Right renal pelvis (tissue), 4 donors: Measurements from ENCODE around the gene PTPRG. TPM values are rescaled to one million over a fixed set of nuclear protein-coding genes. Genes with fewer than 3 reads are reported as not detected.

Experiments
- DNase-seq, 4 donors: peaks; one replicate each; pipeline ENCODE4 v3.0.0-alpha.2; 2013; ENCODE audit warnings: low read depth in 4 of 4, low spot score in 3 of 4, missing footprints in 1 of 4
- polyA plus RNA-seq, 4 donors: library from polyadenylated mRNA; unstranded; fragments of 120-200 nt; gene quantifications; one replicate each; pipeline ENCODE4 v1.2.1, GENCODE V29; 2013; ENCODE audit not compliant: insufficient read length in 4 of 4

The PTPRG gene
- polyA plus RNA-seq, 4 donors = 76.3 to 93.4 (median 85.3) TPM

DNA sequence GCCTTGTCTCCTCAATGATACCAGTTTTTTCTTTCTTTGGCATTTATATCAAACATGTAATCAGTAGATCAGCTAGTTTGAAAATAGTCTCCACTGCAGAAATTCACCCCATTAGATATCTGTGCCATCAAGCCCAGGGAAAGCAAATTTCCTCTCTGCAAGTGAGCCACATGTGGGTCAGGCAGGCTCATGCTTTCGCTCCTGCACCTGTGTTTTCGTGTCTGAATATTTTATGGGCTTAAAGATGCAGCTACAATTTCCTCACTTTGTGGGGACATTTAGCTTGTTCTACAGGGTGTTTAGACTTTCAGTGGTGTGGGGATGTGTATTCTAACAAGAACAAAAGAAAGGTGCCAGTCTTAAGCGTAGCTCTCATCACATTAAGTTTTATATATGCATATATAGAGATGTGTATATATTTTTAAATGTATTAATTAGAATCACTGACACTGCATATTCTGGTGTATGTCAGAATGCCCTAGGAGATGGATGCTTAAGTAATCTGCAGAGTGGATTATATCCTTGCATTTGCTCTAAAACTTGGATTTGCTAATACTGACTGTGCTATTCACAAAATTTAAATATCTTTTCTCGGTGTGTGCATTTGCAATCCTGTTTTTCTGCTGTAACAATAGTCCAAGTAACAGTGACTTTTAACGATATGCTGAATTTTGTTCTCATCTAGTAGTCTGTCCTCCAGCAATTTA lies 372.6 kb downstream of the PTPRG start:
- no peak for DNase-seq

DNA sequence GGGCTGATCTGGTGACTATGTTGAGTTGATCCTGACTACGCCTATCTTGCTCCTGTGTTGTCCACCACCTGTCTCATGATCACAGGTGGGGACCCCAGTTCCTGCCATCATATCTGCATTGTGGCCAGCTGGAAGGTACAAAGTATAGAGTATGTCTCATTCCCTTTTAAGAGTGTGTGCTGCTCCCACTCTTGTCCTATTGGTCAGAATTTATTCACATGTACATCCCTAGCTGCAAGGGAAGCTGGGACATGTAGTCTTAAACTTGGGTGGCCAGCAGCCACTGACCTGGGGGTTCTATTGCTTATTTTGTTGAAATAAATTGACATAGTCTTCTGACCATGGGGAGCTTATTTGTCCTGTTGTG lies 373.1 kb downstream of the PTPRG start:
- no peak for DNase-seq

DNA sequence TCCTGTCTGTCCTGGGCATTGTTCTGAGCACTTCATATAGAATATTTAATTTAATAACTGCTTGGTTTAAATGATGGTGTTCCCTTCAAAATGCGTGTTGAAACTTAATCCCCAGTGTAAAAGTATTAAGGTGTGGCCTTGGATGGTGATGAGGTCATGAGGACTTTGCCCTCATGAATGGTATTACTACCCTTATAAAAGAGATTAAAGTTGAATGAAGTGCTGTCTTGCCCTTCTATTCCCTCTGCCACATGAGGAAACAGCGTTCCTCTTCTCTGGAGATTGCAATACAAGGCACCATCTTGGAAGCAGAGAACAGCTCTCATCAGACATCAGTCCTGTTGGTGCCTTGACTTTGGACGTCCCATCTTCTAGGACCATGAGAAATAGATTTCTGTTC lies 374.4 kb downstream of the PTPRG start:
- DNase-seq = no peak

DNA sequence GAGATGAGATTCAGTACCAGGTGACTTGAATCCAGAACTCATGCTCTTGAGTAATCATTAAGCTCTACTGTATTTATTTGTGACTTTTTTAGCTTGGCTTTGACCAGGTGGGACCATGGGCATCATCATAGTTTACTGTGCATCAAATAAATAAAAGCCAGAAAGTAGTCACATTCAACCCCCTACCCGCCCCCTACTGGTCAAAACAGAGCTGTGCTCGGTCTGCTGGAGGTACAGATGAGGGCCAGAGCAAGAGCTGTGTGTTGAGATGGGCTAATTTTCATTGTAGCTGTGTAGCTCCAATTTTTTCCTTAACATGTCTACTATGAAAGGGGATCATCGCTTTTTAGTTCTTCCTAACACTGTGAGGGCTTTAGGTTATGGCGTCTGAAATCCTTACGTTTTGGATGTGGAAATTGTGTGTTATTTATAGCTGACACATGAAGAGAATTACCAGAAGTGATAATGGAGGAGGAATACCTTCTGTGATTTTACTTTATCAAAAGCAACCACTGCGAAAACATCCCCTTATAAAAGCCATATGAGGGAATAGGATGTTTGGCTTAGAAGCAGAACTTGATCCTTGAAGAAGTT lies 375.1 kb downstream of the PTPRG start:
- no peak for DNase-seq

DNA sequence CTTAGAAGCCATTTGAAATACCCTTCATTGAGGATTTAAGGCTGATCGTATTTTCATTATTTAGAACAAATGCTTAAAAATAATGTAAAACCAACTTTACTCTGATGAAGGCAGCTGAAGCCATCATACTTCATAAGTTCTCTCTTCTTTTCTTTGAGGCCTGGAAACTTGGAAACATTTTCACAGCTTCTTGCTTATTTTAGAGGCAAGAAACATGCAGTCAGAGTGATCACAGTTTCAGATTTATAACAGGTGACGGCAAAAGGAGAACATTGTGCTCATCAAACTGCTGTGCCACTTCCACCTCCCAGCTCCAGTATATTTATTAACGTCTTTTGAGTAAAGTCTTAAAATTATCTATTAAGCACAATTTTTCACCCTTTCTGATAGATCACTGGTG lies 376.1 kb downstream of the PTPRG start:
- DNase-seq = no peak

DNA sequence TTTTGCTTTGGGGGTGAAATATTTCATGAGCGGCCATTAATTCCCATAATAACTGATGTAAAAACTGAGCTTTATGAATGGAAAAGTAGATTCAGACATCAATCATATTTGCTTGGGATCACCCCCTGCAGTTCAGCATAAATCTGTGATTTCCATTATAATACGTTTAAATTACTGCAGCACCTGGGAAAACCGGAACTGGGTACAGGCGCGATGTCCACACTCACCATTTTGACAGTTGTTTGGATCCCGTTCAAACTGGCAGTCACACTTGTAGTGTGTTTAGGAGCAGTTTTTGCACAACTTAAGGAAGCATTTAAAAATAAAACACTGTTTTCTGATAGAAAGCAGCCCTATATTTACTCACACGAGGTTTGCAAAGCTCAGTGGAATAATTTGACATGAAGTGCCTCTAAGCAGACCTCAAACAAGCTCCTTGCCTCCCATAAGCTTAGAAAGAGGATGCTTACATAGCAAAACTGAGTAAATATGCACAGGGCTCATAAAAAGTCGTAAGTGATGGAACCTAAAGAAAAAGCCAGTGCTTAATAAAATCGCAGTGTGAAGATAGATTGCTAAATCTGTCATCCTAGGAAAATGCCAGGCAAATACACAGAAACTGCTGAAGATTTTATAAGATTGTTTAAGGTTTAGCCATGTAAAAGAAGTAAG lies 377.6 kb downstream of the PTPRG start:
- no peak for DNase-seq

DNA sequence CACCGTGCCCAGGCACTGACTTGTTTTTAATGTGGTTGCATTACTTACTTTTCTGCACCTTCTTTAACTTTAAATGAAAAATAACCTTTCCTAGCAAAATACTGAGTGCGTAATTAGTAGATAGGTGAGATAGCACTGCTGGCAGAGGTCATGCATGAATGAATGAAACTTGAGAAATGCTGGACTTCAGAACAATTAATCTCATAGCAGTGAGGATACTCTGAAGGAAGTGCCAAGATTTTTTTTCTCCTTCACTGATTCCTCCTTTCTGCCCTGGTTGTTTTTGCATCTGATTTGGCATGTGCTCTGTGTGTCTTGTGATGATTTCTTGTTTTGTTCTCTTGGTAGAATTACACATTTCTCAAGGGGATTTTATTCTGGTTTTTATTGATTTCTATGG lies 378.9 kb downstream of the PTPRG start:
- DNase-seq = peak in 1 of 4 donors; percentile 28

DNA sequence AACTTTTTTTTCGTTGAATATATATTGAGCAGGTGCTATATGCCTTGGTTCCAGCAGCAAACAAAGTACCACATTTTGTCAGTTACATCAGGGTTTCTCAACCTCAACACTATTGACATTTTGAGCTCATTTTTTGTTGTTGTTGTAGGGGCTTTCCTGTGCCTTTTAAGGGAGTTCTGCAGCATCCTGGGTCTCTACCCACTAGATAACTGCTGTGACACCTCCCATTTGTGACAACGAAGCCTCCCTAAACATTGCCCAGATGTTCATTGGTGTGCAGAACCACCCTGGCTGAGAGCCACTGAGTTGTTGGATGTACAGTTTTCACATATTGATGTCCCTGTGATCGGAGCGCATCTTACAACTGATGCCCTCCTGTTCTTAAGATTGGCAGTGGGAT lies 382.6 kb downstream of the PTPRG start:
- DNase-seq = no peak

DNA sequence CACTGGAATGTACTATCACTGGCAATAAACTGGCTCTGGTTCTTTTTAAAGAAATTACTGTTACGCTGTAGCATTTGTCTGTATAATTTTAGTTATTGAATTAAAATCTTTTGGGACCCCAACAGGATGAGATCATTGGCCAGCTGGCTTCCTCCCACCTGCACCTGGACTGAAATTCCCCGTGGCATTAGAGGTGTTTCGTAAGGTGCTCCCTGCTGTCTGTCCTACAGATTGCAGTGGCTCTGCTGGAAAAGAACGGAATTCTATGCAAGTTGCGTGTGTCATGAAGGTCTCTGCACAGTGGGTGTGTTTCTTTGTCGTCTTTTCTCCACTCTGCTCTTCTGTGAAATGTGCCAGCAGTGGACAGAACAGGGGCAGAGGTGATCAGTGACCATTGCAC lies 383.4 kb downstream of the PTPRG start:
- DNase-seq = no peak

DNA sequence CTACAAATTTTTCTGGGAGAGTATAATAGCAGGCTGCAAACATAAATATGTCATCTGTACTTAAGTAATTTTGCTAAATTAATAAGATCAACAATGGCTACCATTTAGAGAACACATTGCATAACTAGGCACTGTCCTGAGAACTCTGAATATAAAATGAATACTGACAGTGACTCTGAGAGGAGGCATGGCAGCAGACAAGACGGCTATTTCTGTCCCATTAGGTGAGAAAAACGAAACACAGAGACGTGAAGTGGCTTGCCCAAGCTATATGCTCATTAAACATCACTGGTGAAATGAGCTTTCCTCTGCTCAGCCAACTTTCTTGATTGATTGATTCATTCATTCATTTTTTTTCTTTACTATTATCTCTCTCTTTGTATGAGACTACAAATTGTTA lies 384.3 kb downstream of the PTPRG start:
- DNase-seq = no peak

DNA sequence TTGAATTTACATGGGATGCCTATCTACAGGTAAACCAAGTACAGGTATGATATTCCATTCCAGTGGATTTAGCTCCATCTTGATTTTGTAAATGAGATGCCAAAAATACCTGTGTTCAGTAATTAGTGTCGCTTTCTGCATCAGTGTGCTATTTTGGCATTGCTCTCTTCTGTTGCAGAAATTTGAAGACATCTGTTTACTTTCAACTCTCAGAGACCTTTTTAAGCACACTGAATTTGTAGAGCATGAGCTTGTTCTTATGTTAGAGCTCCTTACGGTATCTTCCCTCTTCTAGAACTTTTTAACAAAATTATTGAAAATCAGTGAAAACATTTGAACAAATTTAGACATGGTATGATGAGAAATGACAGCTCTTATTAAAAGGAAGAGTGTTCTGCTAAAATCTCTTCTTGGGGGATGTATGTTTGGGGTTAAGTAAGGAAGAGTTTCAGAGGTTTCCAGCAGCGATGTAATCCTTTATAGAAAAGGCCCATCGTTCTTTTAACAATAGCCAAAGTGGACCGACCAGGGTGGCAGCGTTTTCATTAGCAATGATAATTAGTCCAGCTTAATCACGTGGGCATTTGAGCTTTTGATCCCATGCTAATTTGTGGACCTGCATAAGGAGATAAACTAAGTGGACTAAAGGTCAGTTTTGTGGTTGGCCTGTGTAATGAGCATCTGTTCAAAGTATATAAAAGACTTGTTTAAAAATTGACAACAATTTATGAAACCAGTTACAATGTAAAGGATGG lies 385.4 kb downstream of the PTPRG start:
- DNase-seq = no peak

DNA sequence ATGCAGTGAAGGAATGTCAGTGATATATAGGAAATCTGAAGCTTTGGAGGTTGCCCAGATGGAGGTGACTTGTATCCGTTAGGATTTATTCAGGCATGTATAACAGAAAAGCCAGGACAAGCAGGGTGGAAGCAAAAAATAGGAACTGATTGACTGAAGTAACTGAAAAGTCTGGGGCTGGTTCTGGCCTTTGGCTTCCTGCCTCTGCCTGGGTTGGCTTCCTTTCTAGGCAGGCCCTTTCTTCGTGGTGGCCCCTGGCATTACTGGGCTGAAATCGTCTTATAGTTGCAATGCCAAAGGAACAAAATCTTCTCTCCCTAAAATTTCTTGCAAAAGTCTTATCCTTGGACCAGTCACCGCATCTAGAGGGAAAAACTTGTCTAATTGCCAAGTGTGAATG lies 386.1 kb downstream of the PTPRG start:
- no peak for DNase-seq

DNA sequence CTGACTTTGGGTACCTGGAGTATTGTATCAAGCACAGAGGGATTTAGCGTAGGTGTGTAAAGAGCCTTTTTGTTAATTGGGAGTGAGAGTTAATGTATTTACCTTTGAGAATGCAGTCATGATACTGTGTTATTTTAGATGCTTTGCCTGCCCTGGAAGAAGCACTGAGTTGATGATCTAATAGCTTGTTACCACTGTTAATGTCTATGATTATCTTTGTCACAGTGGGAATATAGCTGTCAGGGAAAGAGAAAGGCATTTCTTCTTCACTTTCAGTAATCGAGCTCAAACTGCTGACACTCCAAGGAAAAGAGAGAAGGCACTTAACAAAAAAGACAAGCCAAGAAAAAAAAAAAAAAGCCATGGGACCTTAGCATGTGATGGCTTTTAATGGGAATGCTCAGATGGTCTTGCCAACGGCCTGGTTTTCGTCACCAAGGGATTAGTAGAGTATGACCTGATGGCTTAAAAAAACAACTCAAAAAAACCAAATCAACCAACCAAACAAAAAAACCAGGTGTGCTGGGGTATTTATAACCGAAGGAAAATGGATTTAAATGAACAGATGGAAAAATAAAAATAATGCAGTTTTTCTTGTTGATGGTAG lies 387.4 kb downstream of the PTPRG start:
- DNase-seq = no peak

DNA sequence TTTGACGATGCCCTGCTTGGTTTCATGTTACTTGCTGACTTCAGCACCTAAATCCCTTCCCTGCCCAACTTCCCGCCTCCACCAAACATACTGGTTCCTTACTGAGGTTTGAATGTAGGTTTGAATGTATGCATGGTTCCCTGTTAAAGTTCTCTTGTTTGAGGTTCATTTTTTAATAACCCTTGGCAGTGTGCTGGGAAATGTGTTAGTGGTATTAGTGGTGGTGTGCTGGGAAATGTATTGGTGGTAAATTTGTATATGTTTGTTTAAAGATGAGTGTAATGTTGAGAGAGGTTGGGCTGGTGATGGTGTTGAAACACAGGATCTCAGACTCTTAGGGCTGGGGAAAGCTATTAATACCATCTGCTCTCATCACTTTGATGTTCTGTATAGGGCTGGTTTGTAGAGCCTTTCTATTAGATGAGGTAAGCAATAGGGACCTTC lies 392.7 kb downstream of the PTPRG start:
- DNase-seq = no peak

DNA sequence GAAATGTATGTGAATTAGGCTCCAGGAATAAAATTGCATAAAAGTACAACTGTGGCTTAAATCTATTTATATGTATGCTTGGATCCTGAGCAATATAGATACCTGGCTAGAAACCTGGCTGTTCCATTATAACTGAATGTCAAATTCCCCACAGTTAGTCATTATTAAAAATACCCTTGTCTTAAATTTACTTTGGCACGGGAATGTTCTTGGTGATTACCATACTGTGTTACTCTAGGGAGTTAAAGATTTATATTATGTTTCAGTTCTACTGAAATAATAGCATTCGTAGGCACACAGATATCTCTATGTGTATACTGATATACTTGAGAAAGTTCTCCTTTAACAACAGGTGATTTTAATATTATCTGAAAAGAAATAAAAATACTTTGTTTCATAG lies 394.1 kb downstream of the PTPRG start:
- no peak for DNase-seq

DNA sequence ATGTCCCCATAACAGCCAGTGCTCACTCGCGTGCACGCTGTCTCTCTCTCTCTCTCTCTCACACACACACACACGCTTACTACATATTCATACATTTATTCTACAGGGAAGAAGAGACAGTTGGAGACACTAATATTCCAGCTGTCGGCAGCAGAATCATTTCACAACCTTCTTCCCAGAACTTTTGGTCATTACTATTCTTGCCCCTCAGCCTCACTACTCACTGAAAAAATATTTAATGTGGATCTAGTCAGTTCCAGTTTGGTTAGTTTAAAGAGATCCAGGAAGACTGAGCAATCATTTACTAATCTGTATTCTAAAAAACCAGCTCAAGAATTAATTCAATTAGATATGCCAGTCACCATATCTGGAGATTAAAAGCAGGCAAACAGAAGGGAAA lies 394.9 kb downstream of the PTPRG start:
- DNase-seq = no peak

DNA sequence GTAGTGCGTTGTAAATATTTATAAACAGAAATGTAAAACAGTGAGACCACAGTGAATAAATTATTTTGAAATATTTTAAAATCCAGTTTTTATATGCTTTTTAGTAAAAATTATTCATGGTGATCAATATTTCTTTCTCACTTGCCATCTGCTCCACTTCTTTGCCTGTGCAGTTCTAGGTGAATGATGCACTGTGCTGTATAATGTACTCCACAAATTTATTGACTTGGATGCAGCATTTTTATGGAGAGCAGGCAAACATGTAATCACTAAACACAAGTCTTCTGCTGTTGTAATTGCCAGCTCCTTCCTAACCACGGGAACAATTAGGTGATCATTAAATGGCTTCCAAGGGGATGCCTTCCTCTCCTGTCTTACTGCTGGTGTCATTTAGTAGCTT lies 395.9 kb downstream of the PTPRG start:
- no peak for DNase-seq

DNA sequence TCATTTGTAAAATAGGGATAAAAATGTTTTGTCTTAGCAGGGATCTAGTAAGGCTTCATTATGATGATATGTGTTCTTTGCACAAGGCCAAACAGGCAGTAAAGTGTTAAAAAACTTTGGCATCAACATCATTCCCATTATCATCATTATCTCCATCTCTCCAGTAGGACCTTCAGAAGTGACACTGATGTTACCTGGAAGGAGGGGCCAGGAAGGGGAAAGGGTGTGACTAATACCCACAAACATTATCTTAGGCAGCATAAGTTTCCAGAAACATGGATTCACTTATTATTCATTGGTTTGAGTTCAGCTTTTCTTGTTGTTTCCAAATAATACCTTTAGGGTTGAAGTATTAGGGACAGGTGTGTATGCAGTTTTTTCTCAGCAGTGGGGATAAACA lies 399.6 kb downstream of the PTPRG start:
- DNase-seq = no peak

DNA sequence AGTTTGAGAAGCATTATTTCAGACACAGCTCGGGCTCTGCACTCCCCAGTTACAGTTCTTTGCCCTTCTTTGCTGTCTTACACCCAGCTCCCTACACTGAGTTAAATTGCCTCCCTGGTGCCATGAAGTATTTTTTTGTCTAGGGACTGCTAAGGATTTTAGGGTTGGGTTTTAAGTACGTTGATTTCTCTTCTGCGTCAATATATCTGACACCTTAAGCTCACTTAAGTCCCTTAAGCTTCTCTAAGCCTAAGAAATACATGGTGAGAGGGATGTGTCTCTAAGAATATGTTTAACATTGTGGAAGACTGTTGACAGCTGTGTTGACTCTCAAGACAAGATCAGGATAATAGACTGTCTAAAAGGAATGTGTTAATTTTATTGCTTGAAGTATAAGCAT lies 400.5 kb downstream of the PTPRG start:
- DNase-seq = no peak

DNA sequence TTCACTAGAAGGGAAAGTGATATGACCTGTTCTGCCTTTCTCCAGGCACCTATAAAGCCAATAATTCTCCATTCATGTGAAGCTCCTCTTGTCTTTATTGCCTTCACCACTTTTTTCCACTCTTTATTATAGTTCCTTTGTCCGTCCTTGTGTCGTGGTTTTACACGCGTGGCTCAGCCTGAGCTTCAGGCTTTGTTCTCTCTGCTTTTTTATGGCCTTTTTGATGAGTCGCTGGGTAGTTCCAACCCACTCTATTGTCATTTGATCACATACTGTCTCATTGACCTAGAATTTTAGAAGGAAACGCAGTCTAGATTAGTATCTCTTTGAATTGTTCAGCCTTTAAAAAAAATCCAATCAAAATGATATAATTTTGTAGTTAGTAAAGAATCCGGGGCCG lies 403.2 kb downstream of the PTPRG start:
- DNase-seq = no peak

DNA sequence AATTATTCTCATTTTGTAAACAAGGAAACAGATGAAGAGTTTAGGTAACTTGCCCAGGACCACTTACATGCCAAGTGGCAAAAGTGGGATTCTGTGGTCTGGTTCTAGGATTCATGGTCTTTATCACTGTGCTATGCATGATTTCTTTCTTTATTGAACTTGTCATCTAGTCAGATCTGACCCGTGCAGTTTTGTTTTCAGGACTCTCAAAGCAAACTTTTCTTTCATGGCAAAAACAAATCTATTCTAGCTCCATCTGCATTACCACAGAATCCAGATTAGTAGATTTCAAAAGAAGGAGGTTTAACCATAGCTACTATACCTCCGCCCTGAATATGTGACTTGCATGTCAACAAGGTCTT lies 404.4 kb downstream of the PTPRG start:
- DNase-seq = no peak
